ENCODE data around the gene SCNM1. TPM values are rescaled to one million over a fixed set of nuclear protein-coding genes. Genes with fewer than 3 reads are reported as not detected.
"Not testable (repeated sequence)": the region's sequence is repeated elsewhere in the genome, so short reads cannot be mapped to it uniquely, and the experiment has no call there.

SCNM1 gene
- total RNA-seq, 1 donor from 2014 or later: 66.5 TPM

DNA sequence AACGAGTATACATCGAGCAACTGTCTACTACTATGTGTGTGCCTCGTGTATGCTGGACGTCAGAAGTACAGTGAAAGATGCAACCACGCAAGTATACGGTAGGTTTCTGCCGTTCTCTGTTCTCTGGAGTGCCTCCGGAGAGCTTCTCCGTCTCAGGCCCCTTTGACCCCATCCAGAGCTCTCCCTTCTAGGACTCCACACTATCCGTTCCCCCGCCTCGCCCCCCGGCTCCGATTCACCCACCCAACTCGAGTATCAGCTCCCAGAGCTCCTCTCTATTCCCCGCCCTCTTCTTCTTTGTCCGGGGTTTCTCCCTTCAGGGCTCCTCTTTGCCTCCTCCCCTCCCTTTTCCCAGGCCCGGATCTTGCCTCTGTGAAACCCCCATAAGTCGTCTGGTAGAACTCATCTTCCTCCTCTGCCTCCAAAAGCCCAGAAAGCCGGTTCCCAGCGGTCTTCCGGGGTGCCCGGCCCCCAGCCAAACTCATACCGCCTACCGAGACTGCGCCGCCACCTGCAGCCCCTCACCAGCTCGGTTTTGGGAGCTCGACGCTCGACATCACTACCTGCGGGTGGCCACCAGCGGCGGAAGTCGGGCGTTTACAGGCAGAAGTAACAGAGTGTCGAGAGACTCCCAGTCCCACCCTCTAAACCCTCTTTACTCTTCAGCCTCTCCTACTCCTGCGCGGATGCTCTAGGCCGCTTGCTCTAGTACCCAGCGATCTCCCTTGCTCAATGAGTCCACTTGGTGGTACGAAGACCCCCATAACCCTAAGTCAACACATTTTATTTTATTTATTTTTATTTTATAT, 23.9 kb downstream of the SCNM1 start, which contains the start of gene VPS72:
VPS72 (minus strand) TSS at position 561 of the 809 bp plus-strand sequence; CDS start at position 485, 76 bp downstream.
- intact Hi-C loops (cut with micrococcal nuclease): loop anchor here (1.0 to 5.0 kb wide), 6 partner anchors 8 to 267 kb away; partner anchors contain the start of genes PIP5K1A, POGZ, PSMD4 and RFX5

DNA sequence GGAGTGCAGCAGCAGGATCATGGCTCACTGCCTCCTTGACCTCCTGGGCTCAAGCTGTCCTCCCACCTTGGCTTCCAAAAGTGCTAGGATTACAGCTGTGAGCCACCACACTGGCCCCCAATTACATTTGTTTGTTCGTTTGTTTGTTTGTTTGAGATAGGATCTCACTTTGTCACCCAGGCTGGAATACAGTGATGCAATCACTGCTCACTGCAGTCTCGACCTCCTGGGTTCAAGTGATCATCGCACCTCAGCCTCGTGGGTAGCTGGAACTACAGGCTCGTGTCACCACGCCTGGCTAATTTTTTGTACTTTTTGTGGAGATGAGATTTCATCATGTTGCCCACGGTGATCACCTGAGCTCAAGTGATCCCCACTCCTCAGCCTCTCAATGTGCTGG, 26.1 kb downstream of the SCNM1 start:
- intact Hi-C loops (cut with micrococcal nuclease): loop anchor here (5.0 kb wide), 1 partner anchor 265 kb away; the partner anchor contains the start of gene POGZ

DNA sequence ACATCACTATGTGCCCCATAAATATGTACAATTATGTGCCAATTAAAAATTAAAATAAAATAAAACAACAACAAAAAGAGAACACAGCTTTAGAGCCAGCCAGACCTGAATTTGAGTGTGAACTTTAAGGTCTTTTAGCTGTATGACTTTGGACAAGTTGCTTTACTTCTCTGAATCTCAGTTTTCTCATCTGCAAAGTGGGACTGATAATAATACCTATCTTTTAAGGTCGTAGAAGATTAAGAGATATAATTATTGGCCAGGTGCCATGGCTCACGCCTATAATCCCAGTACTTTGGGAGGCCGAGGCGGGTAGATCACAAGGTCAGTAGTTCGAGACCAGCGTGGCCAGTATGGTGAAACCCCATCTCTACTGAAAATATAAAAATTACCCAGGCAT, 27.4 kb downstream of the SCNM1 start:
- intact Hi-C loops (cut with micrococcal nuclease): loop anchor here (5.0 kb wide), 1 partner anchor 264 kb away; the partner anchor contains the start of gene POGZ

DNA sequence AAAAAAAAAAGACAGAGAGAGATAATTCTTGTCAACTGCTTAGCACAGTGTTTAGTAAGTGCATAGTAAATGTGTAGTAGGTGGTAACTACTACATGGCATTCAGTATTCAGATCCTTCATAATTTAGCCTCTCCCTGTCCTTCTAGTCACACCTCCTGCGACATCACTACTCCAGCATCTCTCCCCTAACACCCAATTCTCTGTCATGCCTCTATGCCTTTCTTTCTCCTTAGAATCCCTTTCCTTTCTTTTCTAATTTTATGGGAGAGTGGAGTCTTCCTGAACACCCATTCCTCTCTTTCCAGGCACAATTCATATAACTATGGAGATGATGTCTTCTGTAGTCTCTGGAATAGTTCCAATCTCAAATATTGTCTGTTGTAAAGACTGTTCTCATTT, 27.9 kb downstream of the SCNM1 start:
- intact Hi-C loops (cut with micrococcal nuclease): loop anchor here (5.0 kb wide), 1 partner anchor 263 kb away; the partner anchor contains the start of gene POGZ

DNA sequence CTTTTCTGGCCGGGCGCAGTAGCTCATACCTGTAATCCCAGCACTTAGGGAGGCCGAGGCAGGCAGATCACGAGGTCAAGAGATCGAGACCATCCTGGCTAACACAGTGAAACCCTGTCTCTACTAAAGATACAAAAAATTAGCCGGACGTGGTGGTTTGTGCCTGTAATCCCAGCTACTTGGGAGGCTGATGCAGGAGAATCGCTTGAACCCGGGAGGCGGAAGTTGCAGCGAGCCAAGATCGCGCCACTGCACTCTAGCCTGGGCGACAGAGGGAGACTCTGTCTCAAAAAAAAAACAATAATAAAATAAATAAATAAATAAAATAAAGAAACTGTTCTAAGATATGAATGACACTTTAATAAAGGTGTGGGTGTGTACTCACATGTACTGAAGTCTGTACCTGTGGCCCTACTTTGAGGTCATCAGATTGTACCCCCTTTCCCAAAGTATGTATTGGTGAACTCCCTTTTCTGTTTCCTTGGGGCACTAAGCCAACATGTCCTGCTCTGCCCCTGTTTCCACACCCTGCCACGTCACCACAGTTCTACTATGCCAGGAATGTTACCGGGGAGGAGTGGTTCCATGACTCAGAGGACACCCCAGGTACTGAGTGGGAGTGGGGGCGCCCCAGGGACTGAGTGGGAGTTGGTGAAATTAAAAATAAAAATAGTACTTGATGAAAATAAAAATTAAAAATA, 29.1 kb downstream of the SCNM1 start:
- intact Hi-C loops (cut with micrococcal nuclease): loop anchor here (5.0 kb wide), 1 partner anchor 262 kb away; the partner anchor contains the start of gene POGZ

DNA sequence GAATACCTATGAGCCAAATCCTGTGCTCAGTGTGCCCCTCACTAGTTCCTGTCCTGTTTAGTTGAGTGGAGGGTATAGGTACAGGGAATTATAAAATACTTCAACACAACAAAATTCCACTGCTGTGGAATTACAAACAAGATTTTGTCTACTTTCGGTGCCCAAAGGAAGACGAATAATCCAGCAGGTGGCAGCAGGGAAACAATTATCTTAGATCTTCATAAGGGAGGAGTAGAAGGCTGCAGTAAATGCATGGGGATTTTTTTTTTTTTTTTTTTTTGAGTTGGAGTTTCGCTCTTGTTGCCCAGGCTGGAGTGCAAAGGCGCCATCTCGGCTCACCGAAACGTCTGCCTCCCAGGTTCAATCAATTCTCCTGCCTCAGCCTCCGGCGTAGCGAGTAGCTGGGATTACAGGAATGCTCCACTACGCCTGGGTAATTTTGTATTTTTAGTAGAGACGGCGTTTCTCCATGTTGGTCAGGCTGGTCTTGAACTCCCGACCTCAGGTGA, 30.4 kb downstream of the SCNM1 start:
- intact Hi-C loops (cut with micrococcal nuclease): loop anchor here (1.0 kb wide), 2 partner anchors 55 to 145 kb away; no protein-coding TSS in a partner anchor

DNA sequence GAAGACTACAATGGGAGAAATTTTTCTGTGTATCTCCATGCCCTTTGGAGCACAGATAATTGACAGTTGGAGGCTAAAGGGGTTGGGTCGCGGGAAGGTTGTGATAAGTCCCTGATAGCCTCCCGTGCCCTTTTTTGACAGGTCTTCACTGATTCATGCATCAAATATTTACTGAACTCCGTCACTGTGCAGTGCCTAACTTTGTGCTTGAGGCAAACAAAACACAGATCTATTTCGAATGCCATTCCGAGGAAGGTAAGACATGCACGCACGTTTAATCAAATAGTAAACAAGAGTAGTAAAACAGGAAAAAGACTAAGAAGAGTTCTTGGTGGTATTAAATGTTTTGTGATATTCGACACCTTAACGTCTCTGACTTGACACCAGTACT, 31.9 kb downstream of the SCNM1 start:
- intact Hi-C loops (cut with micrococcal nuclease): loop anchor here (1.0 to 2.0 kb wide), 9 partner anchors 8 to 201 kb away; partner anchors contain the start of genes CDC42SE1, PSMB4, PSMD4 and RFX5

DNA sequence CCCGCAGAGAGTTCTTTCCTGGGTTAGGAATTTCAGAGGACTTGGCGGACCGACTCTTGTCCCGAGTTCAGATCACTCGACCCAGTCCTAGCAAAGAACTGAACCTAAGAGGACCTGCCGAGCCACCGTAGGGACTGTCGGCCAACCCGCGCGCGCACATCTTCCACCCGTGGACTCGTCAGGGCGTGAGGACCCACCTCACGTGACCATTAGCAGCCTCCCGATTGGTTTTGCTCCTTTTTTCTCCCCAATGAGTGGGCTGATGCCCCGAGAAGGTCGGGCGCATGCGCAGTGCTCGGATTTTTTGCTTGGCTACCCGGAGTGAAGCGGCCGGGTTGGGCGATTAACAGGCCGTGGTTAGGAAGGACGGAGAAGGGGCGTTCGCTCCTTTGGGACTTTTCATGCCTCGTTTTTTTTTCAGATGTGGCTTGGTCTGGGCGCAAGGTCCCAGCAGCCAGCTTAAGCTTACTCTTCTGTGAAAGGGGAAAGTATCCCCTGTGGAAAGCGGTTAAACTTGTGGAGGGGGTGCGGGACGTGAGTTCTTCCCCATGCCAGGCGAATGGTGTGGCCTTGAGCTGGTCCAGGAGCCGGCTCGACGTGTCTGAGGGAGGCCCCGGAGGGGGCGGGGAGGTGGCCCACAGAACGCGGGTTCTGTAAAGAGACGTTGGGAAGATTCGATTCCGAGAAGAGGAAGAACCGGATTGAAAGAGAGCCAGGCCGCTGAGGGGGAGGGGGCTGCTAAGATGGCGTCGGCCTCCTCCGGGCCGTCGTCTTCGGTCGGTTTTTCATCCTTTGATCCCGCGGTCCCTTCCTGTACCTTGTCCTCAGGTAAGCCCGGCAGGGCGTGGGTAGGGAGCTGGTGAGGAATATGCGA, 32.5 kb downstream of the SCNM1 start, which contains the start of gene PIP5K1A:
PIP5K1A (plus strand) TSS at position 299 of the 874 bp plus-strand sequence; CDS start at position 744, 445 bp downstream.
- intact Hi-C loops (cut with micrococcal nuclease): loop anchor here (1.0 to 2.0 kb wide), 10 partner anchors 8 to 201 kb away; partner anchors contain the start of genes CDC42SE1, PI4KB, PSMB4 and PSMD4

DNA sequence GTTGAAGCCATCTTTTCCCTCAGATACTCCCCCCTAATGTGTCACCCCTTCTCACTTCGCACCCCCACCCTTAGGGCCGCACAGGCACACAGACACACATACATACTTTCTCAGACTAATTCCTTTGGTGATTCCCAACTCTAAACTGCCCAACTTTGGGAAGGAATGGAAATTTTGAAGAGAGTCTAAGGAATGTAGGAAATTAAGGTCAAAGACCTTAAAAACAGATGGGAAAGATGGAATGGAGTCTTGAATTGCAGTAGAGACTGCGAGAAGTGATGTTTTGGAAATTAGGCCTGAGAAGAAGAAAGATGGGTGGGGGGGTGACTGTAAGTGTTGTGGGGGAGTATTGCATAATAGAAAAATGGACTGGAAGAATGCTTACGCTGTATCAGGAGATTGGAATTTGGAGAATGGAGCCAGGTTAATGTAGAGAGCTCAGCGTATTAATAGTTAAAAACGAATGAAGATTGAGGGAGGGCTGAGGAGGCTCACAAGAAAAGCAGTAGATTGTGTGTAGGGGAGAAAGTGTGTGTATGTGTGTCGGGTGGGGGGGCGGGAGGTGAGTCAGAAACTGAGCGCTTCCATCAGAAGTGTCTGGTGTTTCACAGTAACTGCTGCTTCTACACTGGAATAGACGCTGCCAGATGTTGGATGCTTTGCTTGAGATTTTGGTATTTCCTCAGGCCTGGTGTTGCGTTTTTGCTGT, 34.1 kb downstream of the SCNM1 start:
- intact Hi-C loops (cut with micrococcal nuclease): loop anchor here (1.0 to 2.0 kb wide), 3 partner anchors 43 to 147 kb away; partner anchors contain the start of genes PI4KB, RFX5 and TNFAIP8L2

DNA sequence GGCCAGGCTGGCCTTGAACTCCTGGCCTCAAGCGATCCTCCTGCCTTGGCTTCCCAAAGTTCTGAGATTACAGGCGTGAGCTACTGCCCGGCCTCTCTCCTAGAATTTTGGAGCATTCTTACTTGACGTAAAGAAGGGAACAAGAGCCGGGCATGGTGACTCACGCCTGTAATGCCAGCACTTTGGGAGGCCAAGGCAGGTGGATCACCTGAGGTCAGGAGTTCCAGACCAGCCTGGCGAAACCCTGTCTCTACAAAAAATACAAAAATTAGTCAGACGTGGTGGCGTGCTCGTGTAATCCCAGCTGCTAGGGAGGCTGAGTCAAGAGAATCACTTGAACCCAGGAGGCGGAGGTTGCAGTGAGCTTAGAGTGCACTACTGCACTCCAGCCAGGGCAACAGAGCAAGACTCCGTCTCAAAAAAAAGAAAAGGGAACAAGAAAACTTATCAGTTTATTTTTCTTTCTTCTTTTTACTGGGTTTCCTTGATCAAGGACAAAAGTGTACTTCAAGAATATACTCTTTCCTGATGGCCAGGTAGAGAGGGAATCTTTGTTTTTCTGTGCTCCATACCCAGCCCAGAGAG, 39.5 kb downstream of the SCNM1 start:
- intact Hi-C loops (cut with micrococcal nuclease): not testable (repeated sequence)

DNA sequence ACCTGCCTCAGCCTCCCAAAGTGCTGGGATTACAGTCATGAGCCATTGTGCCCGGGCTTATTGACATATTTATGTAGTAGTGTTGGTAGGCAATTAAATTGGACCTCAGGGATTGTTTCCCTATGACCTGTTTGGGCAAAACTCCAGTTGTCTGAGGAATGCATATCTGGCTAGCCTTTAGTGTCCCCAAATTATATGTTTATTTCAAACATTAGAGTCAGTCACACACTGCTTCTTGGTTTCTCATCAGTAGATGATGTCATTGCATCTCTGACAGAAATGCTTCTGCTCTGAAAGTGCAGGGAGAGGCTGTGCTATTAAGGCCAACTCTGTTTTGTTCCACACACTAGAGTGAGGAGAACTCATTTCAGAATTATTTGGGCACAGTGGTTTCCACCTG, 44.9 kb downstream of the SCNM1 start:
- intact Hi-C loops (cut with micrococcal nuclease): no loop called here

DNA sequence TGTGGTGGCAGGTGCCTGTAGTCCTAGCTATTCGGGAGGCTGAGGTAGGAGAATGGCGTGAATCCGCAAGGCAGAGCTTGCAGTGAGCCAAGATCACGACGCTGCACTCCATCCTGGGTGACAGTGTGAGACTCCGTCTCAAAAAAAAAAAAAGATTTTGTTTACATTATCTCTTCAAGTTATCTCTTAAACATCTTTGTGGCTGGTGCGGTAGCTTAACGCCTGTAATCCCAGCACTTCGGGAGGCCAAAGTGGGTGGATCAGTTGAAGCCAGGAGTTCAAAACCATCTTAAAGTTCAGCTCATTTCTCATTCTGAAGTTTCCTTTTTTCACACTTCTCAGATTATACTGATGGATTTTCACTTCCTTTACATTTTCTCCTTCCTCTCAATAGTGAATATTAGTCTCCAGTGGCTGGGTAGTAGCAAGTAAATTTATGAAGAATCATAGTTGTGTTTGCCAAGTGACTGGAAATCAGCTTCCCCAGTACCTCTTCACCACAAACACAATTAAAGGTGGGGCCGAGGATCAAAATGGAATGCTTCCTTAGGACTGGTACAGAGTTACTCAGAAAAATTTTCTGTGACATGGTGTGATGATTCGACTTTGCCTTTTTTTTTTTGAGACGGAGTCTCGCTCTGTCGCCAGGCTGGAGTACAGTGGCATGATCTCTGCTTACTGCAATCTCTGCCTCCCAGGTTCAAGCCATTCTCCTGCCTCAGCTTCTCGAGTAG, 46.2 kb downstream of the SCNM1 start:
- intact Hi-C loops (cut with micrococcal nuclease): loop anchor here (1.0 kb wide), 1 partner anchor 14 kb away; the partner anchor contains the start of gene PIP5K1A

DNA sequence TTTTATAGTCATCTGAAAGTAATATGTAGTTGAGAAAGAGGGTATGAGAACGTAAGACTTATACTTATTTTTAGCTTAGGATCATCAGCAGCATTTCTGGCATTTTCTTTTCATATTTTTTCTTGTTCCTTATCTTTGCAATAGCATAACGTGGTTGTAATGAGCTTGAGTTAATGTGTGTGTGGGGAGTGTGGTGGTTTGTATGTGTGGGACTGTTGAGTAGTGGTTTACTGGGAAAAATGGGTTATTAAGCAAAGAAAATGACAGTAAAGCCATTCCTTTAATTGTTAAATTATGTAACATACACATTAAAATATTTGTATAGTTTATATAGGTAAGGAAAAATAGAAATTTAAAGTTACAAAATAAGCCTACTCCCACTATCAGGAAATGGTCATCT, 47.6 kb downstream of the SCNM1 start:
- intact Hi-C loops (cut with micrococcal nuclease): no loop called here

Other genes with a start within 250 kb of the SCNM1 start
- 52.4 and 65.0 TPM in 2 replicates for gene SETDB1, start 239.8 kb upstream of the SCNM1 start, total RNA-seq
- gene CERS2, start 191.3 kb upstream of the SCNM1 start, total RNA-seq: 175 and 180 TPM in 2 replicates
- gene ANXA9, start 183.9 kb upstream of the SCNM1 start, total RNA-seq: not detected in 2 replicates
- 27.0 and 27.4 TPM in 2 replicates for gene MINDY1, start 159.2 kb upstream of the SCNM1 start, total RNA-seq
- gene PRUNE1, start 157.7 kb upstream of the SCNM1 start, total RNA-seq: 17.5 and 17.7 TPM in 2 replicates
- 0.95 and 2.6 TPM in 2 replicates for gene BNIPL, start 129.6 kb upstream of the SCNM1 start, total RNA-seq
- gene C1orf56, start 118.4 kb upstream of the SCNM1 start, total RNA-seq: 1.0 and 1.2 TPM in 2 replicates
- 370 and 379 TPM in 2 replicates for gene CDC42SE1, start 106.5 kb upstream of the SCNM1 start, total RNA-seq
- 3.7 and 3.9 TPM in 2 replicates for gene MLLT11, start 105.7 kb upstream of the SCNM1 start, total RNA-seq
- 27.5 and 28.6 TPM in 2 replicates for gene GABPB2, start 95.4 kb upstream of the SCNM1 start, total RNA-seq
- gene SEMA6C, start 19.5 kb upstream of the SCNM1 start, total RNA-seq: 1.1 and 2.2 TPM in 2 replicates
- 34.5 and 37.2 TPM in 2 replicates for gene TNFAIP8L2, start 9.5 kb upstream of the SCNM1 start, total RNA-seq
- gene LYSMD1, start 242 bp upstream of the SCNM1 start, total RNA-seq: 2.9 and 3.3 TPM in 2 replicates
- 2.7 and 4.5 TPM in 2 replicates for gene TMOD4, start 9.8 kb downstream of the SCNM1 start, total RNA-seq
- 72.0 and 80.4 TPM in 2 replicates for gene VPS72, start 24.1 kb downstream of the SCNM1 start, total RNA-seq
- 72.1 and 74.9 TPM in 2 replicates for gene PIP5K1A, start 32.4 kb downstream of the SCNM1 start, total RNA-seq
- 200 and 204 TPM in 2 replicates for gene PSMD4, start 88.6 kb downstream of the SCNM1 start, total RNA-seq
- 27.0 and 28.6 TPM in 2 replicates for gene ZNF687, start 116.2 kb downstream of the SCNM1 start, total RNA-seq
- 81.2 and 85.5 TPM in 2 replicates for gene PI4KB, start 161.3 kb downstream of the SCNM1 start, total RNA-seq
- gene RFX5, start 181.1 kb downstream of the SCNM1 start, total RNA-seq: 118 and 120 TPM in 2 replicates
- not detected in 2 replicates for gene SELENBP1, start 206.6 kb downstream of the SCNM1 start, total RNA-seq
- 393 and 396 TPM in 2 replicates for gene PSMB4, start 233.4 kb downstream of the SCNM1 start, total RNA-seq